Smooth muscle cell (in vitro differentiated cells): ENCODE measurements around the gene DENND4C. TPM values are rescaled to one million over a fixed set of nuclear protein-coding genes. Genes with fewer than 3 reads are reported as not detected.

Source experiments
- DNase-seq: peaks from one replicate; lab custom pipeline; 2025; ENCODE audit not compliant: unreplicated experiment; lab: John Stamatoyannopoulos, UW
- H2AFZ ChIP-seq: fragments of 200-600 bp; sonication (generic); 2 replicates; pipeline ENCODE4 v1.6.0; 2016; ENCODE audit warnings: antibody characterized with exemption, low read depth, mild to moderate bottlenecking
- H3F3A ChIP-seq: fragments of 200-600 bp; sonication (generic); 2 replicates; pipeline ENCODE4 v1.6.0; 2017; ENCODE audit warnings: antibody characterized with exemption, low read depth
- H3K27ac ChIP-seq: fragments of 200-600 bp; sonication (generic); 2 replicates; pipeline ENCODE4 v1.5.1; 2016; ENCODE audit warnings: low read depth, mild to moderate bottlenecking
- H3K27me3 ChIP-seq: fragments of 200-600 bp; sonication (generic); 2 replicates; pipeline ENCODE4 v1.6.1; 2016; ENCODE audit warnings: low read depth, mild to moderate bottlenecking
- H3K36me3 ChIP-seq: fragments of 200-600 bp; sonication (generic); 2 replicates; pipeline ENCODE4 v1.5.1; 2016; ENCODE audit warnings: low read depth
- H3K4me1 ChIP-seq: fragments of 200-600 bp; sonication (generic); 2 replicates; pipeline ENCODE4 v1.5.1; 2016; ENCODE audit warnings: low read depth
- H3K4me2 ChIP-seq: fragments of 200-600 bp; sonication (generic); 2 replicates; pipeline ENCODE4 v1.6.0; 2016; ENCODE audit warnings: mild to moderate bottlenecking
- H3K4me3 ChIP-seq: fragments of 200-600 bp; sonication (generic); 2 replicates; pipeline ENCODE4 v1.5.1; 2016; ENCODE audit warnings: mild to moderate bottlenecking
- H3K79me2 ChIP-seq: fragments of 200-600 bp; sonication (generic); 2 replicates; pipeline ENCODE4 v1.6.0; 2016; ENCODE audit warnings: low read depth, mild to moderate bottlenecking
- H3K9ac ChIP-seq: fragments of 200-600 bp; sonication (generic); 2 replicates; pipeline ENCODE4 v1.6.0; 2016; ENCODE audit warnings: low read depth
- H3K9me3 ChIP-seq: fragments of 200-600 bp; sonication (generic); replicated peaks from 2 replicates; pipeline ENCODE4 v1.5.1; 2016; ENCODE audit warnings: low read depth
- H4K20me1 ChIP-seq: fragments of 200-600 bp; sonication (generic); 2 replicates; pipeline ENCODE4 v1.6.0; 2016; ENCODE audit warnings: low read depth
- CTCF ChIP-seq: fragments of 200-600 bp; sonication (generic); IDR thresholded peaks from 2 replicates; pipeline ENCODE4 v1.5.1; 2017; ENCODE audit warnings: borderline replicate concordance, mild to moderate bottlenecking, antibody characterized with exemption; ENCODE audit not compliant: insufficient read depth, poor library complexity, severe bottlenecking
- WGBS: methylation state at CpG from one replicate; pipeline ENCODE4 v1.1.7; 2016; ENCODE audit warnings: low lambda C conversion rate; 5-methylcytosine and 5-hydroxymethylcytosine counted together
- polyA plus RNA-seq: library from polyadenylated mRNA; unstranded; fragments of >200 nt; fragmentation: Nextera tagmentation; extraction: Ambion mirVana; gene quantifications from 2 replicates; pipeline ENCODE4 v1.2.1, GENCODE V29; 2016
- total RNA-seq: library from RNA; depleted of rRNA; stranded (reverse); fragments of >200 nt; gene quantifications from 2 replicates; pipeline ENCODE4 v1.2.3, GENCODE V29; 2014

The DENND4C gene
- total and polyA plus RNA-seq, 2 experiments from 2014 or later = 4.0 to 24.8 TPM

- Histone ChIP-seq H3K36me3 (no peaks in the 10 kb centered on the region), H3K79me2 (no peaks in the 10 kb centered on the region), H2AFZ (no peak overlapping the region), H3K4me2 (no peak overlapping the region), H3K4me3 (no peak overlapping the region), H3K9ac (no peak overlapping the region), H3F3A (no peaks in the 10 kb centered on the region), H3K27ac (no peak overlapping the region), H3K27me3 (no peaks in the 10 kb centered on the region), H3K9me3 (no peaks in the 10 kb centered on the region), H3K4me1 (peaks cover 8% of the 10 kb centered on the region), H4K20me1 (no peaks in the 10 kb centered on the region)
- WGBS = 95% methylated on average over 5 of the region's 5 CpGs
- DNase-seq = no peak
- no peak for TF ChIP-seq CTCF
Measured at GRCh38 chr9:19203058-19203457, 27.4 kb upstream of the DENND4C start.

- no peaks in the 10 kb centered on the region for H4K20me1 ChIP-seq
- H3K4me1 ChIP-seq = no peaks in the 10 kb centered on the region
- no peaks in the 10 kb centered on the region for H3K9me3 ChIP-seq
- H3K36me3 ChIP-seq = no peaks in the 10 kb centered on the region
- 69% methylated on average over 1 of the region's 1 CpG for WGBS
- no peaks in the 10 kb centered on the region for H3K79me2 ChIP-seq
- no peak overlapping the region for H3K4me2 ChIP-seq
- H2AFZ ChIP-seq = no peak overlapping the region
- H3F3A ChIP-seq = no peaks in the 10 kb centered on the region
- no peak for DNase-seq
- no peak overlapping the region for H3K27ac ChIP-seq
- no peak overlapping the region for H3K4me3 ChIP-seq
- no peaks in the 10 kb centered on the region for H3K27me3 ChIP-seq
- no peak for TF ChIP-seq CTCF
- H3K9ac ChIP-seq = no peak overlapping the region
Measured at GRCh38 chr9:19208653-19209052, 21.8 kb upstream of the DENND4C start.

- no peak overlapping the region for H3K9ac ChIP-seq
- H3K9me3 ChIP-seq = no peaks in the 10 kb centered on the region
- no peak overlapping the region for H3K4me3 ChIP-seq
- H3K27me3 ChIP-seq = no peaks in the 10 kb centered on the region
- H3K4me1 ChIP-seq = no peaks in the 10 kb centered on the region
- DNase-seq = no peak
- no peak overlapping the region for H3K4me2 ChIP-seq
- no peak overlapping the region for H2AFZ ChIP-seq
- no peaks in the 10 kb centered on the region for H3K36me3 ChIP-seq
- WGBS = 78% methylated on average over 4 of the region's 4 CpGs
- H3K27ac ChIP-seq = no peak overlapping the region
- no peaks in the 10 kb centered on the region for H3F3A ChIP-seq
- H4K20me1 ChIP-seq = no peaks in the 10 kb centered on the region
- H3K79me2 ChIP-seq = no peaks in the 10 kb centered on the region
- no peak for TF ChIP-seq CTCF
Measured at GRCh38 chr9:19209188-19209587, 21.3 kb upstream of the DENND4C start.

- Histone ChIP-seq H3K9ac (no peak overlapping the region), H3K36me3 (no peaks in the 10 kb centered on the region), H3K4me3 (no peak overlapping the region), H4K20me1 (no peaks in the 10 kb centered on the region), H3K27me3 (no peaks in the 10 kb centered on the region), H3K4me1 (no peaks in the 10 kb centered on the region), H3K79me2 (no peaks in the 10 kb centered on the region), H2AFZ (no peak overlapping the region), H3K4me2 (no peak overlapping the region), H3K27ac (no peak overlapping the region), H3K9me3 (no peaks in the 10 kb centered on the region), H3F3A (no peaks in the 10 kb centered on the region)
- WGBS = 86% methylated on average over 3 of the region's 3 CpGs
- no peak for DNase-seq
- TF ChIP-seq CTCF = no peak
Measured at GRCh38 chr9:19213823-19214222, 16.7 kb upstream of the DENND4C start.
